HAP-1 (cell line): ENCODE results near the gene TACR1.
"Not testable (repeated sequence)": the region's sequence is repeated elsewhere in the genome, so short reads cannot be mapped to it uniquely, and the experiment has no call there.

Experiments used
- DNase-seq, 2 experiments: peaks; one replicate each; pipeline ENCODE4 v3.0.0-alpha.2; 2016 to 2020; ENCODE audit warnings: low spot score in 2 of 2
- H3K27me3 ChIP-seq: fragments of 250-450 bp; sonication (Bioruptor Pico); 2 replicates; pipeline ENCODE4 v1.5.1; 2020; ENCODE audit warnings: low read depth, mild to moderate bottlenecking, moderate library complexity
- H3K36me3 ChIP-seq: fragments of 250-450 bp; sonication (Bioruptor Pico); replicated peaks from 2 replicates; pipeline ENCODE4 v1.5.1; 2020; ENCODE audit warnings: mild to moderate bottlenecking
- H3K4me1 ChIP-seq: fragments of 250-450 bp; sonication (Bioruptor Pico); 2 replicates; pipeline ENCODE4 v1.5.1; 2020; ENCODE audit warnings: mild to moderate bottlenecking
- H3K4me3 ChIP-seq: fragments of 250-450 bp; sonication (Bioruptor Pico); 2 replicates; pipeline ENCODE4 v1.5.1; 2020; ENCODE audit warnings: mild to moderate bottlenecking, moderate library complexity
- H3K9me3 ChIP-seq: fragments of 250-450 bp; sonication (Bioruptor Pico); 2 replicates; pipeline ENCODE4 v1.5.1; 2020; ENCODE audit warnings: mild to moderate bottlenecking, moderate library complexity
- in situ Hi-C: fragments of 300-500 bp; cut with MboI; formaldehyde crosslinking; loops from 3 replicates; pipeline ENCODE4 v1.14.3; 2020; ENCODE audit warnings: low sequenced_read_pairs, inconsistent platforms, mixed read lengths

TACR1 gene, protein sequence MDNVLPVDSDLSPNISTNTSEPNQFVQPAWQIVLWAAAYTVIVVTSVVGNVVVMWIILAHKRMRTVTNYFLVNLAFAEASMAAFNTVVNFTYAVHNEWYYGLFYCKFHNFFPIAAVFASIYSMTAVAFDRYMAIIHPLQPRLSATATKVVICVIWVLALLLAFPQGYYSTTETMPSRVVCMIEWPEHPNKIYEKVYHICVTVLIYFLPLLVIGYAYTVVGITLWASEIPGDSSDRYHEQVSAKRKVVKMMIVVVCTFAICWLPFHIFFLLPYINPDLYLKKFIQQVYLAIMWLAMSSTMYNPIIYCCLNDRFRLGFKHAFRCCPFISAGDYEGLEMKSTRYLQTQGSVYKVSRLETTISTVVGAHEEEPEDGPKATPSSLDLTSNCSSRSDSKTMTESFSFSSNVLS

DNA sequence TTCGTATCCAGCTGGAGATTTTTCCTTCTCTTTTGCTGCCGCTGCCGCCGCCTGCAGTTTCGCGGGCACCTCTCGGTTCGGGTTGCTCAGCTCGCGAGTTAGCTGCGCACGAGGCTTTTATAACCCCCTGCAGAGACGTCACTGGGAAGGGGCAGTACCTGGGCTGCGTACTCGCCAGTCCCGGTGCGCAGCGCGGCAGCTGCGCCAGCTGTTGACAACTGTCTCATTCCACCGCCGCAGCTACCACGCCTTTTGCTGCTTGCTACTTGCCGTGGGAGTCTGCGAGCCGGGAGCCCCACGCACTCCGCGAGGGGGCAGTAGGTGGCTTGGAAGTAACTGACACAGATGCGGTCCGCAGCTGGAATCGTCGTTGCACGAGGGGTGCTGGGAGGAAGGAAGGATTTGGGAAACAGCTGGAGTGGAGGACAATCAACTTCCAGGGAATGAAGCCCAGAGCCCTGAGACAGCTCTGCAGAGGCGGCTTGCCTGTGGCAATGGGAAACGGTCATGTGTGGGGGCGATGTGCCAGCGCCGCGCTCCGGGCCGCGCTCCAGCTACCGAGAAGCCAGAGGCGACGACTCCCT, at the start of gene TACR1:
Gene TACR1 (minus strand): TSS at position 93 of the 584 bp plus-strand sequence. CDS start 586 bp downstream, outside the sequence.
- H3K9me3 ChIP-seq, result no peaks in the 10 kb centered on the region
- peak; percentile 26 to 76 for DNase-seq
- peaks cover 70% of the 10 kb centered on the region for H3K27me3 ChIP-seq
- no peaks in the 10 kb centered on the region for H3K36me3 ChIP-seq
- in situ Hi-C loops, result loop anchor here (25.0 kb wide), 1 partner anchor 413 kb away; no protein-coding TSS in a partner anchor
- peak within 1 kb of the TSS; percentile 14 for H3K4me3 ChIP-seq
- peaks cover 4% of the 10 kb centered on the region; the same call in 1 of the 2 replicates for H3K4me1 ChIP-seq

DNA sequence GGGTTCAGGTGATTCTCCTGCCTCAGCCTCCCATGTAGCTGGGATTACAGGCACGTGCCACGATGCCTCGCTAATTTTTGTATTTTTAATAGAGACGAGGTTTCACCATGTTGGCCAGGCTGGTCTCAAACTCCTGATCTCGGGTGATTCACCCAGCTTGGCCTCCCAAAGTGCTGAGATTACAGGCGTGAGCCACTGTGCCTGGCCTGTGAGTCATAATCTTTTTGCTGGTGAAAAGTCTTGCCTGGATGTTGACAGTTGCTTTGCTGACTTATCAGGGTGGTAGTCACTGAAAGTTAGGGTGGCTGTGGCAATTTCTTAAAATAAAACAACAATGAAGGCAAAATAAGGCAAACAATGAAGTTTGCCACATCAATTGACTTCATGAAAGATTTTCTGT, 49.3 kb upstream of the TACR1 start:
- H3K9me3 ChIP-seq, DNase-seq, H3K4me3 ChIP-seq, H3K27me3 ChIP-seq, H3K36me3 ChIP-seq, H3K4me1 ChIP-seq: not testable (repeated sequence)
- in situ Hi-C loops, result loop anchor here (25.0 kb wide), 1 partner anchor 336 kb away; no protein-coding TSS in a partner anchor

DNA sequence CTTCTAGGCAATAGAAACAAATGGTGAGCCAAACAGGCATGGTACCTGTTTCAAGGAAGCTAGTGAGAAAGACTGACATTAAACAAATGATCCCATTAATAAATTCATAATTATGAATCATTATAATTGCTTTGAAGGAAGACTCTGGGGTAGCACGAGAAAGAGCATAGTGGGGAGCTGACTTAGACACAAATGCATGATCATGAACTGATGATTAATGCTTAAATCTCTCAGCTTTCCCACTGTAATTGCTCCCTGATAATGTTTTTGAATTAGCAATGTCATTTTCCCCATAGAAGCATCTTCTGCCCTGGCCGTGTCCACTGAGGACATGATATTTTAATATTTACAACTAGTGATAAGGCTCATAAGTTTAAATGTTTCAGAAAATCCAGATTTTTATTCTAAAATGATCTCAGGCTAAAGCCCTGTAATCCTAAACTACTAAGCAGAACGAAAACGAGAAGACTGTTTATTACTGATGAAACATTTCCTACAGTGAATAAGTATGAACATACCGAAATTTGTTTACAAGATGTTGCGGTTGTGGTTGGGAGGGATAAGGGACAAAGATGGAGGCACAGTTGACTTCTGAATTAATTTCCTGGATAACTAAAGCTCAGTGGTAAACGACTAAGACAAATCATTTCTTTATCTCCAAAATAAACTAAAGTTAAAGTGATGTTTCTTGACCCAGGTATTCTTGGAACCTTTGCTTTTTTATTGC, 47.3 kb upstream of the TACR1 start:
- H3K9me3 ChIP-seq, result no peaks in the 10 kb centered on the region
- in situ Hi-C loops, result loop anchor here (25.0 kb wide), 1 partner anchor 334 kb away; no protein-coding TSS in a partner anchor
- no peak for DNase-seq

DNA sequence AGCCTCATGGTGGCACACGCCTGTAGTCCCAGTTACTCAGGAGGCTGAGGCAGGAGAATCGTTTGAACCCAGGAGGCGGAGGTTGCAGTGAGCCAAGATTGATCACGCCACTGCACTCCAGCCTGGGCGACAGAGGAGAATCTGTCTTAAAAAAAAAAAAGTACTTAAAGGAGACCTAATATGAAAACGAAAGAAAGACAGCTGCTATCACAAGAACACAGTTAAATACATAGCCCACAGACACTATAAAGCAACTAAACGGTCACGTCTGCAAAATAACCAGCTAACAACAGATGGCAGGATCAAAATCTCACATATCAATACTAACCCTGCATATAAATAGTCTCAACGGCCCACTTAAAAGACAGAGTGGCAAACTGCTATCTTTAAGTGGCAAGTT, 43.9 kb upstream of the TACR1 start:
- Histone ChIP-seq H3K9me3 (no peaks in the 10 kb centered on the region), H3K36me3 (no peaks in the 10 kb centered on the region), H3K4me1 (no peaks in the 10 kb centered on the region), H3K27me3 (no peaks in the 10 kb centered on the region), H3K4me3 (no peak overlapping the region)
- in situ Hi-C loops, result loop anchor here (25.0 kb wide), 1 partner anchor 331 kb away; no protein-coding TSS in a partner anchor
- no peak for DNase-seq

More for the DNA sequence above, 47.3 kb upstream of the TACR1 start:
- H3K4me1 ChIP-seq, result no peaks in the 10 kb centered on the region
- no peak overlapping the region for H3K4me3 ChIP-seq
- H3K27me3 ChIP-seq, result no peaks in the 10 kb centered on the region
- no peaks in the 10 kb centered on the region for H3K36me3 ChIP-seq

DNA sequence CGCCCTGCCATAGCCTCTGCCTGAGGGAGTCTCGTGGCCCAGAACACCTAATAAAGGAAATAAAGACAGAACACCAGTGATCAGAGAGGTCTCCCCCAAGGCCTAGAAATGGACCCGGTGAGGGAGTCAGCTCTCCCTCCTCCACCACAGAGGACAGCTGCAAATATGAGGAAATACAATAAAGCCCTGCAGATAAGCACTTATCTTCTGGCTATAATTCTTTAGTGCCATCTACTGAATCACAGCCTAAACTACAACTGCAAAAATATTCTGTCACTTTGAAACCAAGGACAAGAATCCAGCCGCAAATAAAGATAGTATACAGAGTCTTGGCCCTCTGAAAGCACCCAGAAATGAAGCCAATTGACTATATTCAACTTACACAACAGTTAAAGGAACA, 42.4 kb upstream of the TACR1 start:
- Histone ChIP-seq H3K27me3 (no peaks in the 10 kb centered on the region), H3K4me1 (no peaks in the 10 kb centered on the region), H3K4me3 (no peak overlapping the region), H3K36me3 (no peaks in the 10 kb centered on the region), H3K9me3 (no peaks in the 10 kb centered on the region)
- peak in 1 of 2 experiments; percentile 50 for DNase-seq
- in situ Hi-C loops, result loop anchor here (25.0 kb wide), 1 partner anchor 329 kb away; no protein-coding TSS in a partner anchor

DNA sequence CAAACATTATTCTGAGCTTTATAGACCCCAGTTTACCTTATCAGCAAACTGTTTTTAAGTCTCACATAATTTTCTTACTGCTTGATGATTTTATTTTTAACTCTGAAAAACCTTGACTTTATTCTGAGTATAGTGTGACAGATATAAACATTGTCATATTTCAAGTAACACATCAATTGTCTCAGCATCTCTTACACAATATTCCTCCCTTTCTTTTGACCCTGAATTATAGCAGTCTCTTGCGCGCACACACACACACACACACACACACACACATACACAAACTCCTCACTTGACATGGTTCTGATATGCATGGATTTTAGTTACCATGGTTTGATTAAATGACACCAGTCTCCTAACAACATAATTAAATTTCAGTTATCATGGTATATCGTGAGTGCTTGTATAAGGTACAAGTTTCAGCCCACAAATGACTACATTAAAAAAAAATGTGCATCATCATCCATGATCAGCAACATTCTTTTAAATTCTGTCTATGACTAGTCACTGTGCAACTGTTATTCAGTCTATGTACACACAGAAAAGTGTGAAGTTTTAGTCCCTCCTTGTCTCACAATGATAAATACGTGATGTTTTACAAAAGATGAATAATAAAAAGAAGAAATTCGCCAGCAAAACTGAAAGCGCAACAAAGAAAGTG, 39.5 kb upstream of the TACR1 start:
- Histone ChIP-seq H3K36me3 (no peaks in the 10 kb centered on the region), H3K9me3 (no peaks in the 10 kb centered on the region), H3K27me3 (no peaks in the 10 kb centered on the region), H3K4me3 (no peak overlapping the region), H3K4me1 (no peaks in the 10 kb centered on the region)
- in situ Hi-C loops, result loop anchor here (25.0 kb wide), 1 partner anchor 326 kb away; no protein-coding TSS in a partner anchor
- DNase-seq, result no peak

DNA sequence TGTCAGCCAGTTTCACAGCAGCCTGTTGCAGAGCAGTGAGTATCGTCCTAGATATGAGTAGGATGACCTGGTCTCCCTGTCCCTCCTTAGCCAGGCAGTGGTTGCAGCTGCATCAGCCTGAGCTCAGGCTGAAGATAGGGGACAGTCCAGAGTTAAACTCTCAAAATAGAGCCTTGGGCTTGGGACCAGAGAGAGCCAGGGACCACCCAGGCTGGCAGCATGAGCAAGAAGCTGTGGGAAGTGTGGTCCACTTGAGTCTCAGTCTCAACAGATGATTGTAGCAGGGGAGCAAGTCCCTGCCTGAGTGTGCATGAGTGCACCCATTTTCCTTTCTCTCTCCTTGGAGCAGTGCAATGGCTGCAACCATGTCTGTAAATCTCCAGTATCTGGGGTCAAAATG, 38.0 kb upstream of the TACR1 start:
- Histone ChIP-seq H3K4me3 (no peak overlapping the region), H3K36me3 (no peaks in the 10 kb centered on the region), H3K4me1 (no peaks in the 10 kb centered on the region), H3K9me3 (no peaks in the 10 kb centered on the region), H3K27me3 (no peaks in the 10 kb centered on the region)
- DNase-seq, result no peak
- in situ Hi-C loops, result loop anchor here (25.0 kb wide), 1 partner anchor 325 kb away; no protein-coding TSS in a partner anchor

DNA sequence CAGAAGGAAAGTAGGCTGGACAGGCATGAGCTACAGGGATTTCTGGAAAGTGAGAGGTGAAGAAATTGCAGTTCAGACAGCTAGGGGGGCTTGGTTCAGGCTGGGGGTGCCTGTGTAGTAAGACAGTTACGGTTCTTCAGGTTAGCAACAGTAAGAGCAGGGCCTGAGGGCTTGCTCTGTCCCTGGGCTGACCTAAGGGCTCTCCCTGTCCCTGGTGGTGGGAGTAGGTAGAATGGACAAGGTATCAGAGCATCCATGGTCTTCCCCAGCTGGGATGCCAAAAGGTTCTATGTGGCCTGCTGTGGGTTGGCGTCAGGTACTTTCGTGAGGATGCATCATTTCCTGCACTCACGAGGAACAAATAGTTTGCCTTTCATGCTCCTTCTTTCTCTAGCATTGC, 34.6 kb upstream of the TACR1 start:
- in situ Hi-C loops, result loop anchor here (25.0 kb wide), 1 partner anchor 322 kb away; no protein-coding TSS in a partner anchor
- H3K36me3 ChIP-seq, result no peaks in the 10 kb centered on the region
- no peak for DNase-seq
- no peaks in the 10 kb centered on the region for H3K9me3 ChIP-seq
- H3K27me3 ChIP-seq, result no peaks in the 10 kb centered on the region
- H3K4me1 ChIP-seq, result no peaks in the 10 kb centered on the region
- no peak overlapping the region for H3K4me3 ChIP-seq

DNA sequence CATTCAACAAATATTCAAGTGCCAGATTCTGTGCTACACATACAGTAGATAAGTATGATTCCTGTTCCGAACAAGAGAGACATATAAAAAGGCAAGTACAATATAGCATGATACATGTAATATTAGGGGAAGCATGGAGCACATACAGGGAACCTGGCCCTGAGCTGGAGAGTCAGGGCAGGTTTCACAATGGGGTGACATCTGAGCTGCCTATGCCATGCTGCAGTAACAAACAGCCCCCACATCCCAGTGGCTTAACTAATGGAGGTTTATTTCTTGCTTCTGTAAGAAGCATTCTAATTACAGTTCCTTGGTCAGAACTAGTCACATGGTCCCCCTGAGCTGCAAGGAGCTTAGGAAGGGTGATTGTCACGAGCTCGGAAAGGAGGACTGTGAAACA, 27.3 kb upstream of the TACR1 start:
- in situ Hi-C loops, result loop anchor here (25.0 kb wide), 1 partner anchor 314 kb away; no protein-coding TSS in a partner anchor
- DNase-seq, result no peak
- Histone ChIP-seq H3K27me3 (no peaks in the 10 kb centered on the region), H3K4me1 (no peaks in the 10 kb centered on the region), H3K4me3 (no peak overlapping the region), H3K36me3 (no peaks in the 10 kb centered on the region), H3K9me3 (no peaks in the 10 kb centered on the region)

DNA sequence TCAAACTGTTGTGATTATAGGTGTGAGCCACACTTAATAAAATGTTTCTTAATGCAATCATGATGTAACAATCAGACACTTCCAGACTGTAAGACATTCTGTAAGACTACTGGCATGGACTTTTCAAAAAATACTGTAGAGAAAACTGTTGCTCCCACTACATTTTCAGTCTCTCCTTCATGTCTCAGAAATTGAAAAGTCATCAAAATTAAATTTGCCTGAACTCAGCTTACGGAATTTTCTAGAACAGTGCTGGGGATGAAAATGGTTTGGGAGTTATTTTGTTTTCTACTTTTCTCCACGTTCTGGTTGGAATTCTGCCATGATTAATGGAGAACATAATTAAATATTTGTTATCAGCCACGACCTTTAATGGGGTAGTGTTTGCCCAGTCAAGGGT, 26.8 kb upstream of the TACR1 start:
- Histone ChIP-seq H3K36me3 (no peaks in the 10 kb centered on the region), H3K9me3 (no peaks in the 10 kb centered on the region), H3K4me3 (no peak overlapping the region), H3K4me1 (no peaks in the 10 kb centered on the region), H3K27me3 (no peaks in the 10 kb centered on the region)
- in situ Hi-C loops, result loop anchor here (25.0 kb wide), 1 partner anchor 314 kb away; no protein-coding TSS in a partner anchor
- DNase-seq, result no peak

DNA sequence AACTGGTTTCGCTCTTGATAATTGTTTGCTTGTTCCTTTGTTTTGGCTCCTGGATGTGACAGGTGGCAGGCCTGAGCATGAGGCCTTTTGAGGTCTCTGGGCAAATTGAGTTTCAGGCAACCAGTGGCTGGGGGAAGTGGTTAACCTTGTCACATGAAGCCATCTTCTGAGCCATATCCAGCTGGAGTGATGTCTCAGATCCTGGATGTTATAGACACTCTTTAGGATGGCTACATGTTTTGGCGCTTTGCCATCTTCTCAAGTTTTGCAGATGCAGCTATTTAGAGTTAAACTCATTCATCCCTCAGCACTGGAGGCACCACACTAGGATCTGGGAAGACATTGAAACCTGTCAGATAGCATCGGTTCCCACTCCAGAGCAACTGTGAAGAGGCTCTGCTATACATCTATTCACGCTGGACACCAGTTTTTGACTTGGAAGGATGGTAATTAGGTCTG, 25.3 kb upstream of the TACR1 start:
- in situ Hi-C loops, result loop anchor here (25.0 kb wide), 1 partner anchor 312 kb away; no protein-coding TSS in a partner anchor
- H3K36me3 ChIP-seq, result no peaks in the 10 kb centered on the region
- no peak for DNase-seq

DNA sequence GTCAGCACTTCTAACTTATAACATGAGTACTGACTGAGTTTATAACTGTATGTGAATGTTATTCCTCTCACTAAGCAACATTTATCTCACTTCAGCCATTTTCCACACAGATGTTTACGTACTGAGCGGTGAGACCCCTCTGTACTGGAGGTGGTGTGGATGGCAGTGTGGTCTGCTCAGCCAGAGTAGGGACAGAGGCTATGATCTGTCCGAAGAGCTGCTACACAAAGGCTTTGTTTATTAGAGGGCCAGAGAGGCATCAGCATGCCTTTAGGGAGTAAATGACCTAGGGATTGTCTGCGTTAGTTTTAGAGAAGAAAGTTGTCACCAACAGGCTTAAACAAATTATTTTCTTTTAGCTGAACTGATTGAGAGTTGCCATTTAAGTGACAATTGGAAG, 23.2 kb upstream of the TACR1 start:
- H3K27me3 ChIP-seq, result no peaks in the 10 kb centered on the region
- in situ Hi-C loops, result no loop called here
- no peak for DNase-seq
- H3K36me3 ChIP-seq, result no peaks in the 10 kb centered on the region
- H3K9me3 ChIP-seq, result no peaks in the 10 kb centered on the region
- no peaks in the 10 kb centered on the region for H3K4me1 ChIP-seq
- no peak overlapping the region for H3K4me3 ChIP-seq

More for the DNA sequence above, 25.3 kb upstream of the TACR1 start:
- Histone ChIP-seq H3K27me3 (no peaks in the 10 kb centered on the region), H3K4me3 (no peak overlapping the region), H3K4me1 (no peaks in the 10 kb centered on the region), H3K9me3 (no peaks in the 10 kb centered on the region)

DNA sequence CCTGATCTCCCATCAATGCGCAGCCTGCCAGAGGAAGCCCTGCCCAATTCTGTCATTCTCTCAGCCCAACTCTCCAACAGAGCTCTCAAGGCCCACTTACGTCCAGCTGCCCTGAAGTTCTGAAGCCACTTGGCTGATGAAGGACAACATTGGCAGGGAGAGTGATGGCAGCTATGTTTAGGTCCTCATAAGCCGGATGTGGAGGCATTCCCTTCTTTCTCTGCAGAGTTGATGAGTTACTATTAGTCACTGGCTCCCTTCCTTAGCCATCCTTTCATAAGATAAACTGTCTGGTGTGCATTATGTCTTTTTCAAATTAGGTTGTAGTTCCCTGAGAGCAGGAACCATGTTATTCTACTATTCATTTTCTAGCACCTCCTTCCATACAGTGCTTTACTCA, 22.5 kb upstream of the TACR1 start:
- Histone ChIP-seq H3K27me3 (no peaks in the 10 kb centered on the region), H3K4me1 (no peaks in the 10 kb centered on the region), H3K4me3 (no peak overlapping the region), H3K36me3 (no peaks in the 10 kb centered on the region), H3K9me3 (no peaks in the 10 kb centered on the region)
- no peak for DNase-seq
- in situ Hi-C loops, result no loop called here
